MG63 (cell line): ENCODE data around the gene ELOB. TPM values are rescaled to one million over a fixed set of nuclear protein-coding genes. Genes with fewer than 3 reads are reported as not detected.
"Not testable (repeated sequence)": the region's sequence is repeated elsewhere in the genome, so short reads cannot be mapped to it uniquely, and the experiment has no call there.

Experiments
- DNase-seq: peaks from one replicate; pipeline ENCODE4 v3.0.0-alpha.2; 2020
- H3K27me3 ChIP-seq: fragments of 250-450 bp; sonication (Bioruptor Pico); 2 replicates; pipeline ENCODE4 v1.5.1; 2020; ENCODE audit warnings: mild to moderate bottlenecking, moderate library complexity
- H3K36me3 ChIP-seq: fragments of 250-450 bp; sonication (Bioruptor Pico); 2 replicates; pipeline ENCODE4 v1.5.1; 2020; ENCODE audit warnings: mild to moderate bottlenecking, moderate library complexity
- H3K4me3 ChIP-seq: fragments of 250-450 bp; sonication (Bioruptor Pico); 2 replicates; pipeline ENCODE4 v1.5.1; 2020; ENCODE audit warnings: mild to moderate bottlenecking, moderate library complexity
- H3K9me3 ChIP-seq: fragments of 250-450 bp; sonication (Bioruptor Pico); 2 replicates; pipeline ENCODE4 v1.5.1; 2020; ENCODE audit warnings: mild to moderate bottlenecking, moderate library complexity
- total RNA-seq: library from RNA; depleted of rRNA; stranded (reverse); fragments of >200 nt; shearing (Covaris generic); gene quantifications from 2 replicates; pipeline ENCODE4 v1.2.3, GENCODE V29; 2014; ENCODE audit warnings: low replicate concordance; rRNA removed

The ELOB gene
- total RNA-seq, 1 experiment from 2014 or later, result 309 TPM

DNA sequence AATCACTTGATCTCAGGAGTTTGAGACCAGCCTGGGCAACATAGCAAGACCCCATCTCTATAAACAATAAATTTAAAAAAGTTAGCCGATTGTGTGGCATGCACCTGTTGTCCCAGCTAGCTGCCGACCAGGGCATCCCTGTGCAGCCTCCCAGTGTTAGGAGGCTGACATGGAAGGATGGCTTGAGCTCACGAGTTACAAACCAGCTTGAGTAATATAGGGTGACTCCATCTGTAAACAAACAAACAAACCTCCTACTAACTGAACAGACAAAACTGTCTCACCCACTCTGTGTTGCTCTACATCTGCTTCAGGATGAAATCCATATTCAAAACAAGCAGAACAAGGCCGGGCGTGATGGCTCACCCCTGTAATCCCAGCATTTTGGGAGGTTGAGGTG is 50.2 kb downstream of the ELOB start:
- H3K27me3 ChIP-seq, result no peaks in the 10 kb centered on the region; the same call in 1 of the 2 replicates
- no peak overlapping the region for H3K4me3 ChIP-seq
- no peak for DNase-seq
- H3K9me3 ChIP-seq, result no peaks in the 10 kb centered on the region
- H3K36me3 ChIP-seq, result no peaks in the 10 kb centered on the region

GRCh38 chr16:2724816-2725348 is 52.2 kb downstream of the ELOB start:
- no peak for DNase-seq
- Histone ChIP-seq H3K27me3 (no peaks in the 10 kb centered on the region), H3K9me3 (no peaks in the 10 kb centered on the region), H3K4me3 (no peak overlapping the region), H3K36me3 (no peaks in the 10 kb centered on the region)

GRCh38 chr16:2724088-2724676 is 52.9 kb downstream of the ELOB start:
- Histone ChIP-seq H3K4me3 (no peak overlapping the region), H3K27me3 (no peaks in the 10 kb centered on the region), H3K9me3 (no peaks in the 10 kb centered on the region), H3K36me3 (no peaks in the 10 kb centered on the region)
- no peak for DNase-seq

DNA sequence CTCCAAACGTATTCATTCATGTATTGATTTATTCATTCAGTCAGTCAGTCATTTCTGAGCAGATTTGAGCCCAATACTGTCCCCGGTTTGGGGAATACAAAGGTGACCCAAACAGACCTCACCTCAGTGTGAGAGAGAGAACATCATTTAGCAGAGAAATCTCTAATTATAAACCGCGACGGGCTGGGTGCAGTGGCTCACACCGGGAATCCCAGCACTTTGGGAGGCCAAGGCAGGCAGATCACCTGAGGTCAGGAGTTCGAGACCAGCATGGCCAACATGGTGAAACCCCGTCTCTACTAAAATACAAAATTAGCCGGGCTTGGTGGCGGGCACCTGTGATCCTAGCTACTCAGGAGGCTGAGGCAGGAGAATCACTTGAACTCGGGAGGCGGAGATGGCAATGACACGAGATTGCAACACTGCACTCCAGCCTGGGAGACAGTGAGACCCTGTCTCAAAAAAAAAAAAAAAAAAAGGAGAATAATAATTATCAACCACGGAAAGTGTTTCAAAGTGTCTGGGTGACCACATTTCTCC is 55.4 kb downstream of the ELOB start:
- not testable (repeated sequence) for H3K27me3 ChIP-seq, DNase-seq, H3K9me3 ChIP-seq, H3K36me3 ChIP-seq
- H3K4me3 ChIP-seq, result peak overlapping the region; percentile 66

Other genes starting within 250 kb of the ELOB start
- gene CEMP1, start 245.9 kb downstream of the ELOB start, total RNA-seq, result not detected in 2 replicates
- 6.6 and 7.6 TPM in 2 replicates for gene PDPK1, start 239.3 kb downstream of the ELOB start, total RNA-seq
- gene KCTD5, start 94.8 kb downstream of the ELOB start, total RNA-seq, result 49.6 and 71.6 TPM in 2 replicates
- 0.22 and 1.7 TPM in 2 replicates for gene PRSS27, start 57.1 kb downstream of the ELOB start, total RNA-seq
- 11.2 and 21.1 TPM in 2 replicates for gene SRRM2, start 24.6 kb downstream of the ELOB start, total RNA-seq
- gene PRSS33, start 10.3 kb upstream of the ELOB start, total RNA-seq, result not detected in 2 replicates
- not detected in 2 replicates for gene PRSS41, start 21.2 kb upstream of the ELOB start, total RNA-seq
- 5.8 and 11.9 TPM in 2 replicates for gene PRSS21, start 40.0 kb upstream of the ELOB start, total RNA-seq
- 2.7 TPM in 1 of 2 replicates, not detected in the other for gene ZG16B, start 53.0 kb upstream of the ELOB start, total RNA-seq
- not detected in 2 replicates for gene PRSS22, start 80.9 kb upstream of the ELOB start, total RNA-seq
- 176 and 179 TPM in 2 replicates for gene FLYWCH2, start 105.9 kb upstream of the ELOB start, total RNA-seq
- 112 and 126 TPM in 2 replicates for gene FLYWCH1, start 134.7 kb upstream of the ELOB start, total RNA-seq
- 0.26 and 1.0 TPM in 2 replicates for gene KREMEN2, start 187.0 kb upstream of the ELOB start, total RNA-seq
- 23.5 and 38.1 TPM in 2 replicates for gene PAQR4, start 192.1 kb upstream of the ELOB start, total RNA-seq
- gene PKMYT1, start 203.2 kb upstream of the ELOB start, total RNA-seq, result 12.0 and 30.3 TPM in 2 replicates
- gene CLDN9, start 235.6 kb upstream of the ELOB start, total RNA-seq, result not detected in 2 replicates
- not detected in 2 replicates for gene CLDN6, start 240.9 kb upstream of the ELOB start, total RNA-seq
- gene TNFRSF12A, start 243.1 kb upstream of the ELOB start, total RNA-seq, result 541 and 602 TPM in 2 replicates
- gene HCFC1R1, start 246.7 kb upstream of the ELOB start, total RNA-seq, result 2.9 and 60.7 TPM in 2 replicates
- gene THOC6, start 246.8 kb upstream of the ELOB start, total RNA-seq, result 63.2 and 118 TPM in 2 replicates